Cortex of kidney (tissue), 1 donor: ENCODE measurements around the gene PCDHGA1.
"Not testable (repeated sequence)": the region's sequence is repeated elsewhere in the genome, so short reads cannot be mapped to it uniquely, and the experiment has no call there.

Source experiments
- DNase-seq: peaks from one replicate; lab custom pipeline; 2025; lab: John Stamatoyannopoulos, UW

PCDHGA1 gene

DNA sequence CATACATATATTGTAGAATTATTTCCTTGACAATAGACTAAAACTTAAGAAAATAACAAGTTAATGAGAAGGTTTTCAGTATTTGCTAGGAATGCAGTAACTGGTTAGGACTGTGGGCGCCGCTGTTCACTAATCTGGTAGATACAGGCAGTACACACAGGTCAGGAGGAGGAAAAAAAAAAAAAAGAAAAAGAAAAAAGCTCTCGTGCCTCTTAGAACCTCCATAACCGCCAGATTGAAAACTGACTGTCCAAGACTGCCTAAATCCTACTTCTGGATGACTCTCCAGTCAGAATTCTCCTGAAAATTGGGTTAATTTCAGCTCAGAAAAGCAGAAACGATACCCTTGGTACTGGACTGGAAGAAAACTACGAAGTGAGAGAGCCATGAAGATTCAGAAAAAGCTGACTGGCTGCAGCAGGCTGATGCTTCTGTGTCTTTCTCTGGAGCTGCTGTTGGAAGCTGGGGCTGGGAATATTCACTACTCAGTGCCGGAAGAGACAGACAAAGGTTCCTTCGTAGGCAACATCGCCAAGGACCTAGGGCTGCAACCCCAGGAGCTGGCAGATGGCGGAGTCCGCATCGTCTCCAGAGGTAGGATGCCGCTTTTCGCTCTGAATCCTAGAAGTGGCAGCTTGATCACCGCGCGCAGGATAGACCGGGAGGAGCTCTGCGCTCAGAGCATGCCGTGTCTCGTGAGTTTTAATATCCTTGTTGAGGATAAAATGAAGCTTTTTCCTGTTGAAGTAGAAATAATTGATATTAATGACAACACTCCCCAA is at the start of gene PCDHGA1:
TSS of gene PCDHGA1 (plus strand) at position 216 of the 782 bp plus-strand sequence.
- no peak for DNase-seq

DNA sequence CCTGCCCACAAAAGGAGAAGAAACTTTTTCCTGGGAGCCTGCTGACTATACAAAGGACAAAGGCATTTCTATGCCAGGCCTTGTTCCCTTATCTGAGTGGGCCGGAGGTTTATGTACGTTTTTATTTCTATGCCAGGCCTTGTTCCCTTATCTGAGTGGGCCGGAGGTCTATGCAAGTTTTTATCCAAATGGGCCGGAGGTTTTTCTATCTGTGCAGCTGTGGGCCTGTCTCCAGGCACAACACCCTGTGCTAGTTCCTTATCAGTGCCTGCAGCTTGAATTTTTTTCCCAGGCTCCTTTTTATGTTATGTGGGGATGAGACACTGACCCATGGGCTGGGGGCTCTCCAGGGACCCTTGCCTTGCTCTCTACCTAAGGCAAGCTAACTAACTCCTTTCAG is 31.9 kb upstream of the PCDHGA1 start:
- no peak for DNase-seq

DNA sequence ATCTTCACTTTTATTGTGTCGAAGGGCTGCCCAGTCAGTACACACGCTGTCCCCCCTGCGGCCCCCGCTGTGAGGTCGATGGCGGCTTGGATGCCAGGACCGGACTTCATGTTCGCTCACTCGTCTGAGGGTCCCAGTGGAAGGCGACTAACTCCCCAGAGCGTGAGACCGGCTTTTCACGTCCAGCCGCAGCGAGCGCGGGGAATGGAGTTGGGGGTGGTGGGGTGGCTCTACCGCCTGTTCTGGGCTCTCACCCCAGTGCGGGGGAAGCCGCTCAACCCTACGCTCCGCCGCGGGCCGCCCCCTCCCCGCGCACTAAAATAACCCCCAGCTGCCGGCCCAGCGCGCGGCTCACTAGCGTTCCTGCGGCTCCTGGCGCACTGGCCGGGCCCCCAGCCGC is 26.6 kb upstream of the PCDHGA1 start, which contains the start of gene SLC25A2:
TSS of gene SLC25A2 (minus strand) at position 294 of the 400 bp plus-strand sequence. CDS start at position 110, 184 bp downstream.
- DNase-seq = no peak

DNA sequence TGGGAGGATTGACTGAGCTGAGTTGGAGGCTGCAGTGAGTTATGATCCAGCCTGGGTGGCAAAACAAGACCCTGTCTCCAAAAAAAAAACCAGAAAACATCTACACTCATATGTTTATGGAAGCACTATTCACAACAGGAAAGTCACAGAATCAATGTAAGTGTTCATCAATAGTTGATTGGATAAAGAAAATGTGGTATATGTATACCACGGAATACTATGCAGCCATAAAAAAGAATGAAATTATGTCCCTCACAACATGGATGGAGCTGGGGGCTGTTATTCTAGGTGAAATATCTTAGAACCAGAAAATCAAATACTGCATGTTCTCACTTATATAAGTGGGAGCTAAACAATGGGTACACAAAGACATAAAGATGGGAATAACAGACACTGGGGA is 23.7 kb upstream of the PCDHGA1 start:
- DNase-seq = no peak

DNA sequence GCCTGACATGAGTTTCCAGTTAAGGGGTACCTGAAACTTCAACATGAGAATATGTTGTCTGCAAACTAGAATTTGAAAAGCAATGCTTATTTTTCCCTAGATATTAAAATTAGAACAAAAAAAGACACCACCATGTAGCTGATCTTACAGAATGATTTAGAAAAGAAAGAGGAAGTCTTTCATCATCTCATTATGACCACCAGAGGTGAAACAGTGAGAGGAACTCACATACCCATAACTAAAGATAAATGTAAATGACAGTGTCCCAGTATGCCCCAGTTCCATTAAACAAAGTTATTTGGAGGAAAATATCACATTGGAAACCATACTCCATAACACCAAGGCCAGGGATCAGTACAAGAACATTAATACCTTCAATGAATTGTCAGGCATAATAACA is 16.6 kb upstream of the PCDHGA1 start:
- no peak for DNase-seq

DNA sequence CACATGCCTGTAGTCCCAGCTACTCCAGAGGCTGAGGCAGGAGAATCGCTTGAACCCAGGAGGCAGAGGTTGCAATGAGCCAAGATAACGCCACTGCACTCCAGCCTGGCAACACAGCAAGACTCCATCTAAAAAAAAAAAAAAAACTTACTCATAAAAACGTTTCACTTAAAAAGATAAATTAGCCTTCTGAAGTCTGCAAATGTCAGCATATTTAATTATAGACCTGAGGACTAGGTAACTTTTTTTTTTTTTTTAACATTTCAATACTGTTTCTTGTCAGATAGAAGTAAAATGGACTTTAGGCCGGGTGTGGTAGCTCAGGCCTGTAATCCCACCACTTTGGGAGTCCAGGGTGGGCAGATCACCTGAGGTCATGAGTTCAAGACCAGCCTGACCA is 13.4 kb upstream of the PCDHGA1 start:
- not testable (repeated sequence) for DNase-seq

DNA sequence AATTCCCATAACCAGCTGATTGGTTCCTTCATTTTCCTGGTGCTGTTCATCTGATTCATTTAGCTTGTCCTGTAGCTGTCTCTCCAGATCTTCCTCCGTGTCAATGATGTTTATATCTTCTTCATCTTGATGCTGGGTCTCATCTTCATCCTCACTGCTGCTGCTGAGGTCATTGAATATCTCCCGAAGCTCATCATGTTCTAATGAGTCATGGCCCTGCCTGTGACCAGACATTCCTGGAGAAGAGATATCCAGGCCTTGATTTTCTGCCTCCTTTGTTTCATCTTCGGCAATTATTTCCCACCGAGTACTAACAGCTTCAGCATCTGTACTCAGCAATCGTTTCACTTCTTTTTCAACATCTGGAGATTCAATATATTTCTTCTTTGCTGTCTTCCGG is 11.1 kb upstream of the PCDHGA1 start:
- DNase-seq = no peak

DNA sequence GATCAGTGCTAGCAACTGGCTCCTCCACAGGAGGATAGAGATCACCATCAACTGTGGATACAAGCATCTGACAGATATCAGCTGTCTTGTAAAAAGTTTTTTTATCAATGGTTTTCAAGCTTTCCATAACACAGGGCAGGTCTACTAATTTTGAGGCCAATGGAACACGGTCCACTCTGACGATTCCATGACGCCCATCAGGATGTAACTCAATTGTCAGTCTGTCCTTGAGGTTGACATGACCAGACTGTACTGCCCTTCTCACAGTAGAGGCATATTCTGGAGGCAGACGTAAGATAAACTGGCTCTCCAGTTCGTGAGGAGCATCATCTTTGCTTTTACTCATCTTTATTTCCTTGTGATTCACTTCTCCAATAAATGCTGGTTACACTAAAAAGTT is 10.6 kb upstream of the PCDHGA1 start:
- no peak for DNase-seq

DNA sequence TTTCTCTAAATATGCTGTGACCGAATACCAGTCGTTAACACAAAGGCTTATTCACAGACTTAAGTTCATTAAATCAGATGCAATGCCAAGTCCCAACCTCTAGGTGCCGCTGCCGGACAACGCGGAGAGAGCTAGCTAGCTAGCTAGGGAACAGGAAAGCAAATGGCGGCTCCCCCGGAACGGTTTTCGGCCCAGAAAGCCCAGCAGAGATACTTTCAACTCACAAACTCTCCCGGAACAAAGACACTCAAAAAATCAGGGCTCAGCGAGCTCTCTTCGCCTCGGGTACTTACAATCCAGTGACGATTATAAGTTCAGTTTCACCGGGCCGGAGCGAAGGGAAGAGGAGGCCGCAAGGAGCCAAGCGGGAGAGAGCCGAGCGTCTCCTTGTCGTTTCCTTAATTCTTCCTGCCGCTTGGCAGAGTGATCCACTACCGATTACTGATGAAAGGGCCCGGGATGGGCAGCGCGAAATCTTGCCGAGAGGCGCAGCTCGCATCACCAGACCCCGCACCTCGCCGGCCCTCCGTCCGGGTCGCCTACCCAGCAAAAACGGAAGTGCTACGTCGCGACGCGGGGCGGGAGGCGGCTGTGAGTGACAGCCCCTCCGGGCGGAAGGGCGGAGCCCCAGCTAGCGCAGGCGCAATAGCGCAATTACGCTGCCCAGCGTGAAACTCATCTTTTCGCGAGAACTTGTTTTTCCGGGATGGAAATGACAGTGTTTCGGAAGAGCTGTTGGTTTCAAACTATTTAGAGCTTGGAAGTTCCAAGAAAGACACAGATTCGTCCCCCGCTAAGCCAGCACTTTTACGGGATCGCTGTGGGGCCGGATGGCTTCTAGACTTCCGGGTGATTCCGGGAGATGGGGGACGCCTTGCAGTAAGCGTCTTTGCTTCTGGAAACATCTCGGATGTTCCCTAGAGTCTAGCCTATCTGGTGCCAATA is 9.8 kb upstream of the PCDHGA1 start, which contains the start of gene TAF7:
TSS of gene TAF7 (minus strand) at position 560 of the 945 bp plus-strand sequence. CDS start 740 bp downstream, outside the sequence.
- no peak for DNase-seq

DNA sequence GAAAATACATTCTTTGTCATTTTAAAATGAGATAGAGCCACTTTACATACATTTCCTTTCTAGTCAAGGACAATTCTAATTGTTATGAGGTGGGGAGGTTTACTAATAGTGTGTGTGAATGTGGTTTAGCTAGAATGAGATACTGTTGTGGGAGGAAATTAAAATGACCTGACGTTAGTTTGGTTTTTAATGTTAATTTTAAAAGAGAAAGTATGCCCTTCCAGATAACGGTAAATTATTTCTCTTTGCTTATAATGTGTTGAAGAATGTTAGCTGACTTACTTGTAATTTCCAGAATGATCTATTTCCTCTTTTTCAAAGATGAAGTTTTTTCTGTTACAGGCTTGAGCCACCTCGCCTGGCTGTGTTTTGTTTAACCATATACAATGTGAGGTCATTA is 8.1 kb upstream of the PCDHGA1 start:
- no peak for DNase-seq

DNA sequence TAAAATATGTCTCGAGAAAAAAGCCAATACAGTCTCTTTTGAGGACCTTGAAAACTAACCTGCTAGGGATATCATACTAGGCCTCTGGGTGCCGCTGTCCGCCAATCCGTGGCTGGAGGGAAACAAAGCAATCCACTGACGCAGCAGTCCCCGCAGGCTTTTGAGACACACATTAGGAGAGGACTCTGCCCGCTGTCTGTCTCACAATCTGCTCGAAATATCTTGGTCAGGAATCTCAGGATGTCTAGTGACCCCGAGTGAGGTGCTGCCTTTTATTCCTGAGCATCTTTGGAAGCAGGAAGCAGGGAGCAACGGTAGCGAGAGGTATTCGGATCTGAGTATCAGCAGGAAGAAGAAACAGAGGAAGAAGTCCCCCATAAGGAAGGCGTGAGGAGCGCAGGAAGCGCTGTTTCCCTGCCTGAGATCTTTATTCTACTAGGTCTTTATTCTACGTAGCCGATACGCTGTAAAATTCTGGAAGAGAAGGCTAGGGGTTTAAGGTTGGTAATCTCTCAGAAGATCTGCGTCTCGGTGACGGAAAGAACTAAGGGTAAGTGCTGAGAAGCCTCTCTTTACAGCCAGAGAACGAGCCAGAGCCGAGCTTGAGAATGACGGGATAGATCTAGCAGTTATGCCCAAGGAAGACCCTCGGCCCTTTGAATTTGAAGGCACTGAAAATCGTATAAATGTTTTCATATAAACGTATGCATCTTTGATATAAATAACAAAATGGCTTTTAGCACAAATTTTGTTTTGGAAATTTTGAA is 4.0 kb upstream of the PCDHGA1 start:
- no peak for DNase-seq

DNA sequence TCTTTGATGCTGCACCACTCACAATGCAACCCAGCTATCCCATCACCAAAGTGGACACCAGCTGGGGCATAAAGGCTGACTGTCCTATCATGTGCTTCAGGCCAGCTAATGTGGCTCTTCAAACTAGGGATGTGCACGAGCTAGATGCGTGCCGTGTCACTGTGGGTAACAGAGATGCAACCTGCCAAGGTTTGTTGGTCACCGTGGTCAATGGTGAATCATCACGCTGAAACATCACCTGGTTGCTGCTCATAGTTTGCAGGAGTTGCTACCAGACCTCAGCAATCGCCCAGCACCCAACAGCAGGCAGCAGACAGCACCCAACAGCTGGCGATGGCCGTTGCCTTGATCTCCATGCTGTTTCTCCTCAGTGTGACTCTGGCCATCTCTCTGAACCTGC is 2.1 kb upstream of the PCDHGA1 start:
- no peak for DNase-seq

DNA sequence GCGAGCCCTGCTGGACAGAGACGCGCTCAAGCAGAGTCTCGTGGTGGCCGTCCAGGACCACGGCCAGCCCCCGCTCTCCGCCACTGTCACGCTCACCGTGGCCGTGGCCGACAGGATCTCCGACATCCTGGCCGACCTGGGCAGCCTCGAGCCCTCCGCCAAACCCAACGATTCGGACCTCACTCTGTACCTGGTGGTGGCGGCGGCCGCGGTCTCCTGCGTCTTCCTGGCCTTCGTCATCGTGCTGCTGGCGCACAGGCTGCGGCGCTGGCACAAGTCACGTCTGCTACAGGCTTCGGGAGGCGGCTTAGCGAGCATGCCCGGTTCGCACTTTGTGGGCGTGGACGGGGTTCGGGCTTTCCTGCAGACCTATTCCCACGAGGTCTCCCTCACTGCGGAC is 2.3 kb downstream of the PCDHGA1 start:
- not testable (repeated sequence) for DNase-seq

DNA sequence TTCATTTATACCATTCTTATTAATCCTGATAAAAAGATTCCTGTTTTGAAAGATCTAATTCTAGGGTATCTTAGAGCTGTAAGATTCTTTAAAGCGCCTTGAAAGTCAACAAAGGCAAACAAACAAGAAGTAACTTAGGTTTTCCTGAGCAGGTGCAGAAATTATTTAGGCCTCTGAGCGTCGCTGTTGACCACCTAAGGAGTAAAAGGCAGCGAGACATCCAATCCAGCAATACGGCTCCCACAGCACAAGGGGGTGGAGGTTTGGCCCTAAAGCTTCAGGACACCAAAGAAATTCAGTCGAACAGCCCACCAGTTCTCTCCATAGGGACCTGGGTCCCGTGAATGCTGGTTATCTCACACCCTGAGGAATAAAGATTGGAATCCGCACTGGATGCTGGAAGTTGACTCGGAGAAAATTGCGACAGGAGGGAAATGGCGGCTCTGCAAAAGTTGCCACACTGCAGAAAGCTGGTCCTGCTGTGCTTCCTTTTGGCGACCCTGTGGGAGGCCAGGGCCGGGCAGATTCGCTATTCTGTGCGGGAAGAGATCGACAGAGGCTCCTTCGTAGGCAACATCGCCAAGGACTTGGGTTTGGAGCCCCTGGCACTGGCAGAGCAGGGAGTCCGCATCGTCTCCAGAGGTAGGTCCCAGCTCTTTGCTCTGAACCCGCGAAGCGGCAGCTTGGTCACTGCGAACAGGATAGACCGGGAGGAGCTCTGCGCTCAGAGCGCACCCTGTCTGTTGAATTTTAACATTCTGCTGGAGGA is 8.4 kb downstream of the PCDHGA1 start, which contains the start of gene PCDHGA2:
TSS of gene PCDHGA2 (plus strand) at position 223 of the 769 bp plus-strand sequence.
- DNase-seq = no peak

DNA sequence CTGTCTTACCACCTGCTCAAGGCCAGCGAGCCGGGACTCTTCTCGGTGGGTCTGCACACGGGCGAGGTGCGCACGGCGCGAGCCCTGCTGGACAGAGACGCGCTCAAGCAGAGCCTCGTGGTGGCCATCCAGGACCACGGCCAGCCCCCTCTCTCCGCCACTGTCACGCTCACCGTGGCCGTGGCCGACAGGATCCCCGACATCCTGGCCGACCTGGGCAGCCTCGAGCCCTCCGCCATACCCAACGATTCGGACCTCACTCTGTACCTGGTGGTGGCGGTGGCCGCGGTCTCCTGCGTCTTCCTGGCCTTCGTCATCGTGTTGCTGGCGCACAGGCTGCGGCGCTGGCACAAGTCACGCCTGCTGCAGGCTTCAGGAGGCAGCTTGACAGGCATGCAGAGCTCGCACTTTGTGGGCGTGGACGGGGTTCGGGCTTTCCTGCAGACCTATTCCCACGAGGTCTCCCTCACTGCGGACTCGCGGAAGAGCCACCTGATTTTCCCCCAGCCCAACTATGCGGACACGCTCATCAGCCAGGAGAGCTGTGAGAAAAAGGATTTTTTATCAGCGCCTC is 10.6 kb downstream of the PCDHGA1 start:
- not testable (repeated sequence) for DNase-seq

DNA sequence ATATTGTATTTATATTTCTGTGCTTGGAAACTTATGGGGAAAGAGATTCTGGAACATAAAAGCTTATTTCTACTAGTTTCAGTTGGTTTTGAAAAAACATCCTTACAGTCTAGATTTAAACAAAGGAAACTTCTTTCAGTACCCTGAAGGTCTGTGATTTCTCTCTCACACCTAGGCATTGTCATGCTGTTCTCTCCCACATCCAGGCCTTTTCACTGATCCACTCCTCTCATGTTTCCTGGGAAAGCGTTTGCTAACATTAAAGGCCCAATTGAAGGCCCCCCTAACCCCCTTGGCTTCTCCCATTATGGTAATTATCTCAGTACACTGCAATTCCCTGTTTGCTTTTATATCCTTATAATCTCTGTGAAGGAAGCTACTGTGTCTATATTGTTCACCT is 12.5 kb downstream of the PCDHGA1 start:
- DNase-seq = no peak

DNA sequence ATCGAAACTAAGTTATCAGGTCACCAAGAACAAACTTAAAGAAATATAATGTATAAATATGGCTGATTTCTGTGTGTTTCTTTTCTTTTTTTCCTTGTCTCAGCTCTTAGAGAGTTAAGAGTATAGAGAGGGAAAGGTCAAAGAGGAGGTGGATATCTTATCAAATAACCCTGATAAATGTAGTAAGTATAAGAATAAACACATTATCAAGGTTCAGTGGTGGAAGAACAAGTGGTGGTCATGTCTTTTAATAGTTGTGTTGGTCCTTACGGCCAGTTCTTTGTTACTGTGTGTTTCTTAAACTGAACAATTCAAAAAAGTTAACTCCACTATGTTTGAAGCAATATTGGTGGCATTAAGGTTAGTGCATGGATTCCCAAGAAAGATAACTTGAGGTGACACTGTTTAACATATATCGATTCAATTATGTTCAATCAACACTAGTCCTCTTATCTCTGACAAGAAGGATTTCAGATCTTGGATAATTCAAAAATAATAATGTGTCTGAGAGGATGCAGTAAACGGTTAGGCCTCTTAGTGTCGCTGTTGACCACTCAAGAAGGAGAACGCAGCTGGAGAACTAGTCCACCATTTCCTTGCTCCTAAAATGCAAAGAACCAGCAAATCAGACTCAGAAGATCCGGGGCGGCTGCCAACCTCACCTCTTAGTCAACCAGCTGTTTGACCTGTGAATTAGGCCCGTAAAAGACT is 13.1 kb downstream of the PCDHGA1 start, which contains the start of gene PCDHGA3:
TSS of gene PCDHGA3 (plus strand) at position 588 of the 711 bp plus-strand sequence. CDS start 205 bp downstream, outside the sequence.
- DNase-seq = no peak

DNA sequence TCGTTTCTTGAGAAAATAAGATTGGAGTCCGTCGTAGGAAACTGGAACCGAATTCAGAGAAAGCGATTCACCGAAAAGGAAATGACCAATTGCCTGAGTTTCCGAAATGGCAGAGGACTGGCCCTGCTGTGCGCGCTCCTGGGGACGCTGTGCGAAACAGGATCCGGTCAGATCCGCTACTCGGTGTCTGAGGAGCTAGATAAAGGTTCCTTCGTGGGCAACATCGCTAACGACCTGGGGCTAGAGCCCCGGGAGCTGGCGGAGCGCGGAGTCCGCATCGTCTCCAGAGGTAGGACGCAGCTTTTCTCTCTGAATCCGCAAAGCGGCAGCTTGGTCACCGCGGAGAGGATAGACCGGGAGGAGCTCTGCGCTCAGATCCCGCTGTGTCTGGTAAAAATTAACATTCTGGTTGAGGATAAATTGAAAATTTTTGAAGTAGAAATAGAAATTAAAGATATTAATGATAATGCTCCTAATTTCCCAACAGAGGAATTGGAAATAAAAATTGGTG is 13.7 kb downstream of the PCDHGA1 start:
- no peak for DNase-seq

DNA sequence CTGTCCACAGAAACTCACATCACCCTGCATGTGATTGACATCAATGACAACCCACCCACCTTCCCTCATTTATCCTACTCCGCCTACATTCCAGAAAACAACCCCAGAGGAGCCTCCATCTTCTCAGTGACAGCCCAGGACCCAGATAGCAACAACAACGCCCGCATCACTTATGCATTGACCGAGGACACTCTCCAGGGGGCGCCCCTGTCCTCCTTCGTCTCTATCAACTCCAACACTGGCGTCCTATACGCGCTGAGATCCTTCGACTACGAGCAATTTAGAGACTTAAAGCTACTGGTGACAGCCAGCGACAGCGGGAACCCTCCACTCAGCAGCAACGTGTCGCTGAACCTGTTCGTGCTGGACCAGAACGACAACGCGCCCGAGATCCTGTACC is 15.0 kb downstream of the PCDHGA1 start:
- no peak for DNase-seq

DNA sequence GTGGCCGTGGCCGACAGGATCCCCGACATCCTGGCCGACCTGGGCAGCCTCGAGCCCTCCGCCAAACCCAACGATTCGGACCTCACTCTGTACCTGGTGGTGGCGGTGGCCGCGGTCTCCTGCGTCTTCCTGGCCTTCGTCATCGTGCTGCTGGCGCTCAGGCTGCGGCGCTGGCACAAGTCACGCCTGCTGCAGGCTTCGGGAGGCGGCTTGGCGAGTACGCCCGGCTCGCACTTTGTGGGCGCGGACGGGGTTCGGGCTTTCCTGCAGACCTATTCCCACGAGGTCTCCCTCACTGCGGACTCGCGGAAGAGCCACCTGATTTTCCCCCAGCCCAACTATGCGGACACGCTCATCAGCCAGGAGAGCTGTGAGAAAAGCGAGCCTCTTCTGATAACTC is 15.7 kb downstream of the PCDHGA1 start:
- DNase-seq = not testable (repeated sequence)
